K562 (cell line): ENCODE measurements around the gene KLF1.

ENCODE experiments used
- CBX3 ChIP-seq, 2 experiments: IDR thresholded peaks; 1 replicate in 1 of 2; 2 replicates in 1 of 2; pipeline ENCODE4 v1.6.1; 2012; ENCODE audit warnings: inconsistent platforms in 2 of 2, low read length in 2 of 2, borderline replicate concordance in 1 of 2, control low read depth in 1 of 2
- CHD1 ChIP-seq: fragments of 200-600 bp; sonication (generic); IDR thresholded peaks from one replicate; pipeline ENCODE4 v1.6.1; 2012; ENCODE audit warnings: mild to moderate bottlenecking, moderate library complexity, low read length, inconsistent platforms
- CTCF ChIP-seq, 3 experiments: IDR thresholded peaks in 2 of 3; conservative IDR thresholded peaks in 1 of 3; 2 replicates each; pipeline ENCODE4 v1.5.1; 2011 to 2012; ENCODE audit warnings: low read length in 3 of 3, mild to moderate bottlenecking in 3 of 3, control low read depth in 2 of 3, improper control_type of control experiment in 1 of 3, inconsistent platforms in 1 of 3, low read depth in 1 of 3, mixed read lengths in 1 of 3, moderate library complexity in 1 of 3; ENCODE audit not compliant: insufficient read depth in 2 of 3
- EP300 ChIP-seq: IDR thresholded peaks from 2 replicates; pipeline ENCODE4 v1.6.1; 2012; ENCODE audit warnings: low read length, improper control_type of control experiment
- MXI1 ChIP-seq: IDR thresholded peaks from 2 replicates; pipeline ENCODE4 v1.6.1; 2011; ENCODE audit warnings: low read depth, mild to moderate bottlenecking, improper control_type of control experiment, low read length
- POLR2AphosphoS5 ChIP-seq: IDR thresholded peaks from 2 replicates; pipeline ENCODE4 v1.6.1; 2011; ENCODE audit warnings: mild to moderate bottlenecking, low read depth, low read length, moderate library complexity; ENCODE audit not compliant: control insufficient read depth, insufficient read depth
- RBBP5 ChIP-seq: fragments of 200-600 bp; sonication (generic); IDR thresholded peaks from 2 replicates; pipeline ENCODE4 v1.6.1; 2012; ENCODE audit warnings: borderline replicate concordance, mild to moderate bottlenecking, low read length, control low read depth, inconsistent platforms; ENCODE audit not compliant: insufficient read depth, poor library complexity, severe bottlenecking
- REST ChIP-seq, 2 experiments: fragments of 450-650 bp; formaldehyde crosslinking in 1 of 2; IDR thresholded peaks; 2 replicates each; pipeline versions ENCODE4 v1.4.0 to v1.6.1; 2014 to 2020; ENCODE audit warnings: mild to moderate bottlenecking in 2 of 2, borderline replicate concordance in 1 of 2, low read depth in 1 of 2
- TAF1 ChIP-seq: IDR thresholded peaks from 2 replicates; pipeline ENCODE4 v1.6.1; 2011; ENCODE audit warnings: mild to moderate bottlenecking, low read length, moderate library complexity; ENCODE audit not compliant: insufficient read depth, control insufficient read depth, severe bottlenecking; ENCODE audit errors: extremely low read depth
- YY1 ChIP-seq, 3 experiments: IDR thresholded peaks; 2 replicates each; pipeline ENCODE4 v1.6.1; 2011; ENCODE audit warnings: low read length in 2 of 3, mild to moderate bottlenecking in 2 of 3, moderate library complexity in 2 of 3, borderline replicate concordance in 1 of 3, control low read depth in 1 of 3, low read depth in 1 of 3; ENCODE audit not compliant: insufficient read depth in 3 of 3, insufficient replicate concordance in 2 of 3, control insufficient read depth in 1 of 3, insufficient read length in 1 of 3; ENCODE audit errors: extremely low read depth in 1 of 3
- ZFP30 ChIP-seq: fragments of 250-450 bp; sonication (Bioruptor Pico); IDR thresholded peaks from 2 replicates; pipeline ENCODE4 v1.8.0; 2022; ENCODE audit warnings: moderate library complexity, mild to moderate bottlenecking, inconsistent platforms, borderline replicate concordance
- ZKSCAN1 ChIP-seq: fragments of 150-350 bp; IDR thresholded peaks from 2 replicates; pipeline ENCODE4 v1.6.1; 2016; ENCODE audit warnings: low read depth, low read length
- ZNF134 ChIP-seq: fragments of 250-450 bp; sonication (Bioruptor Pico); conservative IDR thresholded peaks from 2 replicates; pipeline ENCODE4 v1.4.0; 2020

GRCh38 chr19:12858041-12858928 is 28.7 kb downstream of the KLF1 start:
- TF ChIP-seq EP300: no peak
- no peak for TF ChIP-seq RBBP5
- no peak for TF ChIP-seq ZFP30 (CRISPR knock-in tag)
- no peak for TF ChIP-seq POLR2AphosphoS5
- TF ChIP-seq CBX3 (IDR thresholded peaks at IDR 0.05; ENCODE audit: borderline replicate concordance in 1 of 2, low read length in 2 of 2): no peak
- no peak for TF ChIP-seq TAF1
- no peak for TF ChIP-seq YY1 (IDR thresholded peaks at IDR 0.05; ENCODE audit: borderline replicate concordance in 1 of 3, control insufficient read depth in 1 of 3, extremely low read depth in 1 of 3, insufficient read depth in 3 of 3, insufficient read length in 1 of 3, insufficient replicate concordance in 2 of 3, low read depth in 1 of 3, low read length in 2 of 3)
- TF ChIP-seq ZNF134 (CRISPR knock-in tag): no peak
- no peak for TF ChIP-seq ZKSCAN1
- no peak for TF ChIP-seq REST (IDR thresholded peaks at IDR 0.05; ENCODE audit: borderline replicate concordance)
- no peak for TF ChIP-seq REST (CRISPR knock-in tag; IDR thresholded peaks at IDR 0.05; ENCODE audit: low read depth)
- no peak for TF ChIP-seq CHD1
- TF ChIP-seq MXI1: no peak
- no peak for TF ChIP-seq CTCF (IDR thresholded peaks at IDR 0.05 in 2 of 3, conservative IDR thresholded peaks at IDR 0.05 in 1 of 3; ENCODE audit: insufficient read depth in 2 of 3, low read depth in 1 of 3, low read length in 3 of 3)
